Measurements from ENCODE around the gene MMP24. TPM values are rescaled to one million over a fixed set of nuclear protein-coding genes. Genes with fewer than 3 reads are reported as not detected.
A peak's percentile ranks its signal among the peaks of the same experiment; 100 is the strongest.

MMP24 gene
- total RNA-seq, 1 experiment from 2014 or later, result 23.0 TPM

DNA sequence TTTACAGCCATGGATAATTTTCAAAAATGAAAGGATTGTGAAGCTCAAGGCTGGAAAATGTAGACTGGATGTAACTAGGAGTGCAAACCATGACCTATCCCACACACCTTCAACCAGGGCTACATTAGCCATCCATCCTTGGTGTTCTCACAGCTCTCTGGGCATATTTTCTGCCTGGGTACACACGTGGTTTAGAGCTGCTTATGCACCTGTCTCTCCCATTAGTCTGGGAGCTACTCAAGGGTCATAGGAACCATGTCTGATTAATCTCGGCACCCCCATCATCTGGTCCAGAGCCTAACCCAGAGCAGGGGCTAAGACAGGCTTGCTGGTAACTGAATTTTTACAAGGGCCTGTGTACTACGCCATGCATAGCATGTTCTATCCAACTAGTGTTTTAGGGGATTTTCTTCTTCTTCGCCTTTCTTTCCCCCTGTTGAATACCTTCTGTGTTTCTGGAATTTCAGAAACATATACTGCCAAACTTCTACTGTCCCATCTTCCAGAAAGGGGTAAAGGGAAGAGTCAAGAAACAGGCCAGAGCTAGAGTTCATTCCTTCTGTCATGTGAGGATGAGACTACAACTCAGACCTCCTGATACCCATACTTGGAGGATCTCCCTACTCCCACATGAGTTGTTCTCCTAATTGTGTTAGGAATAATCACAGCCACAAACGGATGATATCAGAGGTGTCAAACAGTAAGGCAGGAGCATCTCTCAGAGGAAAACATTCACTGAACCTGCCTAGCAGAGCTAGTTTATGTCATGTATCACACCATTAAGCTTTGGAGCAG, 91.1 kb downstream of the MMP24 start:
- H2AK5ac ChIP-seq (ENCODE audit: insufficient read length, low read length), result no peak overlapping the region
- DNase-seq, result no peak
- no peaks in the 10 kb centered on the region for H3K27me3 Mint-ChIP-seq (ENCODE audit: low read depth)
- H3K56ac ChIP-seq (ENCODE audit: insufficient read length, low read depth, low read length), result no peak overlapping the region
- no peak overlapping the region for H3K14ac ChIP-seq (ENCODE audit: insufficient read depth, low read length)
- H3T11ph ChIP-seq (ENCODE audit: low read length), result no peak overlapping the region
- no peak overlapping the region for H2BK15ac ChIP-seq (ENCODE audit: low read depth, low read length)
- TF ChIP-seq, protein P1, sequence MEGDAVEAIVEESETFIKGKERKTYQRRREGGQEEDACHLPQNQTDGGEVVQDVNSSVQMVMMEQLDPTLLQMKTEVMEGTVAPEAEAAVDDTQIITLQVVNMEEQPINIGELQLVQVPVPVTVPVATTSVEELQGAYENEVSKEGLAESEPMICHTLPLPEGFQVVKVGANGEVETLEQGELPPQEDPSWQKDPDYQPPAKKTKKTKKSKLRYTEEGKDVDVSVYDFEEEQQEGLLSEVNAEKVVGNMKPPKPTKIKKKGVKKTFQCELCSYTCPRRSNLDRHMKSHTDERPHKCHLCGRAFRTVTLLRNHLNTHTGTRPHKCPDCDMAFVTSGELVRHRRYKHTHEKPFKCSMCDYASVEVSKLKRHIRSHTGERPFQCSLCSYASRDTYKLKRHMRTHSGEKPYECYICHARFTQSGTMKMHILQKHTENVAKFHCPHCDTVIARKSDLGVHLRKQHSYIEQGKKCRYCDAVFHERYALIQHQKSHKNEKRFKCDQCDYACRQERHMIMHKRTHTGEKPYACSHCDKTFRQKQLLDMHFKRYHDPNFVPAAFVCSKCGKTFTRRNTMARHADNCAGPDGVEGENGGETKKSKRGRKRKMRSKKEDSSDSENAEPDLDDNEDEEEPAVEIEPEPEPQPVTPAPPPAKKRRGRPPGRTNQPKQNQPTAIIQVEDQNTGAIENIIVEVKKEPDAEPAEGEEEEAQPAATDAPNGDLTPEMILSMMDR (conservative IDR thresholded peaks at IDR 0.05), result no peak
- no peak overlapping the region for H4K5ac ChIP-seq (ENCODE audit: insufficient read length, low read depth, low read length)
- WGBS (ENCODE audit: extremely low coverage, insufficient read length, low lambda C conversion rate), result no CpG with 5 or more reads among the region's 5 CpGs
- H3K23me2 ChIP-seq (ENCODE audit: insufficient read length, low read depth, low read length, poor library complexity, severe bottlenecking), result no peaks in the 10 kb centered on the region
- no peak overlapping the region for H4K91ac ChIP-seq (ENCODE audit: insufficient read length, low read depth, low read length)
- no peak overlapping the region for H2BK20ac ChIP-seq (ENCODE audit: low read depth, low read length, poor library complexity, severe bottlenecking)
- no peak overlapping the region for H3K18ac ChIP-seq (ENCODE audit: insufficient read length, low read depth, low read length)
- no peak overlapping the region for H3K4me3 Mint-ChIP-seq
- no peaks in the 10 kb centered on the region for H3K9me3 ChIP-seq (ENCODE audit: control insufficient read depth, low read depth, low read length)
- H4K8ac ChIP-seq (replicated peaks; ENCODE audit: insufficient read length, low read depth, low read length), result no peak overlapping the region
- no peaks in the 10 kb centered on the region for H3K79me1 ChIP-seq (ENCODE audit: insufficient read depth, low read depth, low read length, poor library complexity, severe bottlenecking)
- H2AFZ ChIP-seq (ENCODE audit: low read length), result no peak overlapping the region
- no peak overlapping the region for H3K9ac ChIP-seq (ENCODE audit: extremely low read depth, insufficient read length, low read length)
- no peak overlapping the region for H3K4ac ChIP-seq (ENCODE audit: low read depth, low read length)
- H3K23ac ChIP-seq (ENCODE audit: insufficient read length, low read depth, low read length), result no peak overlapping the region
- no peaks in the 10 kb centered on the region for H3K9me3 Mint-ChIP-seq
- H2BK12ac ChIP-seq (ENCODE audit: insufficient read length, low read depth, low read length), result no peak overlapping the region
- 0 out of 7 replicates have a peak overlapping the region, but pooled peaks of 1 of the 3 experiments have one; percentile 37 for H3K27ac Mint-ChIP-seq
- no peaks in the 10 kb centered on the region for H3K79me2 ChIP-seq (ENCODE audit: insufficient read depth, low read length)
- no peak overlapping the region for H2BK5ac ChIP-seq (ENCODE audit: insufficient read length, low read length)
- peaks cover 26% of the 10 kb centered on the region in 2 experiments for H3K4me1 Mint-ChIP-seq
- H3K4me2 ChIP-seq (ENCODE audit: insufficient read depth, insufficient read length, low read length), result no peak overlapping the region
- no peaks in the 10 kb centered on the region for H4K20me1 ChIP-seq (ENCODE audit: control insufficient read depth, insufficient read depth, insufficient read length)
- no peak overlapping the region for H2BK120ac ChIP-seq (ENCODE audit: low read depth, low read length, poor library complexity, severe bottlenecking)
- H3K27me3 ChIP-seq (ENCODE audit: insufficient read depth, low read length), result no peaks in the 10 kb centered on the region
- H3K27ac ChIP-seq (ENCODE audit: insufficient read length, low read depth, low read length), result no peak overlapping the region
- H3K4me1 ChIP-seq (ENCODE audit: insufficient read depth, low read length), result peaks cover 7% of the 10 kb centered on the region; the same call in 1 of the 2 replicates
- peaks cover 2 to 7% (median 2%) of the 10 kb centered on the region in 3 experiments; a peak in 4 of 7 replicates for H3K36me3 Mint-ChIP-seq (ENCODE audit: insufficient read depth in 1 of 3, low read depth in 3 of 3)
